Measurements from ENCODE around the gene TXNDC15. TPM values are rescaled to one million over a fixed set of nuclear protein-coding genes. Genes with fewer than 3 reads are reported as not detected.
"Not testable (repeated sequence)": the region's sequence is repeated elsewhere in the genome, so short reads cannot be mapped to it uniquely, and the experiment has no call there.

Gene TXNDC15
- total RNA-seq, 2 experiments from 2014 or later, result 51.0 to 56.9 TPM

DNA sequence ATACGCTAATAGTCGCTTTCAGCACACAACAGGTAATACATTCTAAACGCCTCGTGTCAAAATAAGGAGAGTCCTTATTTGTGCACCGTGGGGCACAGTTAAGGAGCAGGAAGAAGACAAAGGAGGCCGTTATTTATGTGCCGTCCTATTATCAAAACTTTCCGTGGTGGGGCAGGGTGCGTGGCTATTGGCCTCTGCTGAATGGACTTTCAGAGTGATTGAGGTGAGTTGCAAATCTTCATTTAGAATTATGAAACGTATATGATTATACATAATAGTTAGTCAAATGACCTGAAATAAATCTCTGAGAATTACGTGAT lies 27.6 kb upstream of the TXNDC15 start:
- Mint-ChIP-seq H3K4me1 (peaks cover 39% of the 10 kb centered on the region), H3K9me3 (no peaks in the 10 kb centered on the region), H3K27me3 (no peaks in the 10 kb centered on the region), H3K27ac (peak overlapping the region; percentile 93), H3K36me3 (ENCODE audit: low read depth) (peaks cover 29% of the 10 kb centered on the region), H3K4me3 (peak overlapping the region; percentile 80)
- ChIA-PET POLR2A (interaction anchor here (0.7 to 1.4 kb wide), 12 partner anchors 9 to 620 kb away, joined by 3 to 26 read pairs (median 4); partner anchors contain the start of genes DDX46, PCBD2, PPP2CA and TXNDC15), CTCF (interaction anchor here (1.2 kb wide), 2 partner anchors 58 to 108 kb away, joined by 9 read pairs; partner anchors contain the start of genes CAMLG and PCBD2)
- DNase-seq, result peak; percentile 42

DNA sequence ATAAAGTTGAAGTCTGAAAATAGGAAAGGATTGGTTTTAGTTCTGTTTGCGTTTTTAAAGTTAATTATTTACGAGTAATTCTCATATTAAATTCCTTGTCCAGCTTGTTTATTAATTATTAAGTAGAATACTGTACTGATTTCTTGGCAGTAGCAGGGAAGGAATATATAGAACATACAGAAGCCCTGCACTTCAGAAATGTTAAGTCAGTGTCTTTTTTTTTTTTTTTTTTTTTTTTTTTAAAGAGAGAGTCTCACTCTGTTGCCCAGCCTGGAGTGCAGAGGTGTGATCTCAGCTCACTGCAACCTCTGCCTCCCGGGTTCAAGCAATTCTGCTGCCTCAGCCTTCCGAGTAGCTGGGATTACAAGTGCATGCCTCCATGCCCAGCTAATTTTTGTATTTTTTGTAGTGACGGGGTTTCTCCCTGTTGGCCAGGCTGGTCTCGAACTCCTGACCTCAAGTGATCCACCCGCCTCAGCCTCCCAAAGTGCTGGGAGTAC lies 24.7 kb upstream of the TXNDC15 start:
- H3K4me1 Mint-ChIP-seq, result peaks cover 55% of the 10 kb centered on the region
- not testable (repeated sequence) for DNase-seq, H3K27ac Mint-ChIP-seq, H3K9me3 Mint-ChIP-seq, H3K27me3 Mint-ChIP-seq, H3K4me3 Mint-ChIP-seq
- ChIA-PET POLR2A (interaction anchor here (0.7 to 2.0 kb wide), 4 partner anchors 11 to 55 kb away, joined by 3 to 9 read pairs (median 4); partner anchors contain the start of gene TXNDC15), CTCF (interaction anchor here (0.6 to 4.7 kb wide), 5 partner anchors 11 to 213 kb away, joined by 3 to 27 read pairs (median 4); partner anchors contain the start of genes CAMLG and PCBD2)
- H3K36me3 Mint-ChIP-seq (ENCODE audit: low read depth), result peaks cover 39% of the 10 kb centered on the region

DNA sequence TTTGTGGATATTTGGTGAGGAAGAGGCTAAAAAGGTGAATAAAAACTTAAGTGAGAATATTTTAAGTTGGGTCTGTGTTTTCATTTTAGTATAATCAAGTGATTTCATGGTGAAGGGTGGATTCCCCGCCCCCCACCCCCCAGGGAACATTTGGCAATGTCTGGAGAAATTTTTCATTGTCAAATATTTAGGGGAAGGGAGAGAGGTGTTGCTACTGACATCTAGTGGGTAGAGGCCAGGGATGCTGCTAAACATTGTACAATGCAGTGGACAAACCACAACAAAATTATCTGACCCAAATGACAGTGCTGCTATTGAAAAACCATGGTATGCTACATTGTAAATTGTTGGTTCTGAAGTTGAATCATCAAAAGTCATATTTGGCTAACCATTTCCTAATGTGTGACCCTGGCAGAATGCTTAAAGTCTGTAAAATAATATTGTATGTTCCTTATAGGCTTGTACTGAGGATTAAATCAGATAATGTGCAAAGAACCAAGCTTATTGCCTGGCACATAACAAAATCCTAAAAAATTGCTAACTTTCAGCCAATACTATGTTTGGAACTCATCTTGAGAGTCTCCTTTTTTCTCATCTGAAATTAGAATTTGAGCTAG lies 22.8 kb upstream of the TXNDC15 start:
- H3K27ac Mint-ChIP-seq, result no peak overlapping the region
- CTCF ChIA-PET, result interaction anchor here (0.7 to 4.7 kb wide), 6 partner anchors 9 to 113 kb away, joined by 3 to 27 read pairs (median 4); partner anchors contain the start of genes CAMLG and PCBD2
- H3K9me3 Mint-ChIP-seq, result no peaks in the 10 kb centered on the region
- peaks cover 52% of the 10 kb centered on the region for H3K4me1 Mint-ChIP-seq
- peaks cover 47% of the 10 kb centered on the region for H3K36me3 Mint-ChIP-seq (ENCODE audit: low read depth)
- no peaks in the 10 kb centered on the region for H3K27me3 Mint-ChIP-seq
- no peak for DNase-seq
- POLR2A ChIA-PET, result interaction anchor here (1.1 to 1.5 kb wide), 3 partner anchors 15 to 53 kb away, joined by 3 to 6 read pairs (median 3); partner anchors contain the start of gene TXNDC15
- no peak overlapping the region for H3K4me3 Mint-ChIP-seq

DNA sequence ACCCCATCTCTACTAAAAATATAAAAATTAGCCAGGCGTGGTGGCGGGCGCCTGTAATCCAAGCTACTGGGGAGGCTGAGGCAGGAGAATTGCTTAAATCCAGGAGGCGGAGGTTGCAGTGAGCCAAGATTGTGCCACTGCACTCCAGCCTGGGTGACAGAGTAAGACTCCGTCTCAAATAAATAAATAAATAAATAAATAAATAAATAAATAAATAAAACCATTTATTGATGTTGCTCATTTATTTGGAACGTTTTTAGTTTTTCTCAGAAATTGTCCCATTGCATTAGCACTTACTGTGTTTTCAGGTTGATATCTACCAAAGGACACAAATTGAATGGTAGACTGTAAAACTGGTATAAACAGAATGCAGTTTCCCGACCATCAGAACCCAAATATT lies 17.7 kb upstream of the TXNDC15 start:
- CTCF ChIA-PET, result not testable (repeated sequence)

DNA sequence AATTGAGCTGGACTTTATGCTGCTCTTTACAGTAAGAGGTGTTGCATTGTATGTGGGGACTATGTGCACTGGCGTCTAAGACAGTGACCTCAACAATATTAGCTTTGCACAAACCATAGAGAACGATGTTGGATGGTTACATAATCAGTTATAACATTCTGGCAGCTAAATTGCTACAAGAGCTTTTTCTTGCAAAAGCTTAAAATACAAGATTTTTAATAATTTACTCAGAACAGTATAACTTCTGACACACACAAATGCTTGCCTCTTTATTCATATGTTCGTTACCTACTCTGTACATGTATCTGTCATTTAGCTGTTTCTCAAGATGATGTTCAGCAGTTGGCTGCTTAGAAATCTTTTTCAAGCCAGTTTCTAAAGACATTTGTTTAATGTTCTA lies 16.8 kb upstream of the TXNDC15 start:
- Mint-ChIP-seq H3K4me3 (no peak overlapping the region), H3K4me1 (peaks cover 21% of the 10 kb centered on the region), H3K36me3 (ENCODE audit: low read depth) (peaks cover 38% of the 10 kb centered on the region), H3K27ac (no peak overlapping the region), H3K27me3 (no peaks in the 10 kb centered on the region), H3K9me3 (no peaks in the 10 kb centered on the region)
- POLR2A ChIA-PET, result interaction anchor here (0.6 to 2.1 kb wide), 6 partner anchors 9 to 47 kb away, joined by 3 to 10 read pairs (median 4); partner anchors contain the start of genes C5orf24, PCBD2 and TXNDC15
- DNase-seq, result no peak
- CTCF ChIA-PET, result interaction anchor here (1.1 to 1.5 kb wide), 2 partner anchors 47 to 159 kb away, joined by 3 to 6 read pairs; partner anchors contain the start of gene PCBD2

More for the DNA sequence above, 17.7 kb upstream of the TXNDC15 start:
- not testable (repeated sequence) for DNase-seq, H3K27ac Mint-ChIP-seq, H3K4me3 Mint-ChIP-seq, H3K9me3 Mint-ChIP-seq, H3K27me3 Mint-ChIP-seq
- POLR2A ChIA-PET, result interaction anchor here (3.8 kb wide), 1 partner anchor 48 kb away, joined by 14 read pairs; the partner anchor contains the start of gene PCBD2
- H3K4me1 Mint-ChIP-seq, result peaks cover 28% of the 10 kb centered on the region
- H3K36me3 Mint-ChIP-seq (ENCODE audit: low read depth), result peaks cover 42% of the 10 kb centered on the region

DNA sequence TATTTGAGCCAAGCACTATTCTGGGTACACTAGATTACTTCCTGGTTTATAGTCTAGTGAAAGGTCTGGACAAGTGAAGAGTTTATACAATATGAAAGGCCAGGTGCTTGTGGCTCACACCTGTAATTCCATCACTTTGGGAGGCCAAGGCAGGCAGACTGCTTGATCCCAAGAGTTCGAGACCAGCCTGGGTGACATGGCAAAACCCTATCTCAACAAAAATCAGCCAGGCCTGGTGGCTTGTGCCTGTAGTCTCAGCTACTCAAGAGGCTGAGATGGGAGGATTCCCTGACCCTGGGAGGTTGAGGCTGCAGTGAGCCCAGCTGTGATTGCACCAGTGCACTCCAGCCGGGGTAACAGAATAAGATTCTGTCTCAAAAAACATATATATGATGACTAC lies 9.5 kb upstream of the TXNDC15 start:
- CTCF ChIA-PET, result no interaction called here
- peaks cover 12% of the 10 kb centered on the region for H3K36me3 Mint-ChIP-seq (ENCODE audit: low read depth)
- H3K4me1 Mint-ChIP-seq, result no peaks in the 10 kb centered on the region
- DNase-seq, result no peak
- POLR2A ChIA-PET, result interaction anchor here (0.9 to 2.8 kb wide), 2 partner anchors 10 to 18 kb away, joined by 5 to 13 read pairs; partner anchors contain the start of gene TXNDC15
- H3K27me3 Mint-ChIP-seq, result no peaks in the 10 kb centered on the region
- H3K9me3 Mint-ChIP-seq, result no peaks in the 10 kb centered on the region
- H3K4me3 Mint-ChIP-seq, result no peak overlapping the region
- no peak overlapping the region for H3K27ac Mint-ChIP-seq

DNA sequence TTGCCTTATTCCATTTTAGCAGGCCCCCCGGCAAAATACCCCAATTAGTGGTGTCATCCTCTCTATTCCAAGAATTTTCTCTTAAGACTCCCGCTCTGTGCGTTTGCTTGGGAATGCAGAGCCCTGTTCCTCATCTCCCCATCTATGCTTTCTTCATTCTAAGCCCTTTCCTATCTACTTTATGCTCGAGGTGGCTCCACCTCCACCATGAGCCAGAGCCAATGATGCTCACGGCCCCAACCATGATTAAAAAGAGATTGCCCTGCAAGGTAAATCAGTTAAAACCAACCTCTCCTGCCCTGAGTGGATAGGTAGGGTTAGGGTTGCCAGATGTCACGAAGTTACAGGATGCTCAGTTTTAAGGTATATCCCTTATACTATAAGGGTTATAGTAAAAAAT lies 677 bp upstream of the TXNDC15 start:
- ChIA-PET CTCF (interaction anchor here (0.6 to 3.8 kb wide), 6 partner anchors 27 to 346 kb away, joined by 3 to 19 read pairs (median 6); partner anchors contain the start of genes C5orf24, CAMLG and PCBD2), POLR2A (interaction anchor here (0.7 to 5.0 kb wide), 24 partner anchors 9 to 697 kb away, joined by 3 to 83 read pairs (median 6); partner anchors contain the start of genes C5orf24, CAMLG, DDX46 and JADE2)
- DNase-seq, result peak; percentile 21
- Mint-ChIP-seq H3K9me3 (no peaks in the 10 kb centered on the region), H3K27me3 (no peaks in the 10 kb centered on the region), H3K27ac (peak overlapping the region; percentile 95), H3K4me3 (peak overlapping the region; percentile 95), H3K4me1 (peaks cover 40% of the 10 kb centered on the region), H3K36me3 (ENCODE audit: low read depth) (peaks cover 26% of the 10 kb centered on the region)

DNA sequence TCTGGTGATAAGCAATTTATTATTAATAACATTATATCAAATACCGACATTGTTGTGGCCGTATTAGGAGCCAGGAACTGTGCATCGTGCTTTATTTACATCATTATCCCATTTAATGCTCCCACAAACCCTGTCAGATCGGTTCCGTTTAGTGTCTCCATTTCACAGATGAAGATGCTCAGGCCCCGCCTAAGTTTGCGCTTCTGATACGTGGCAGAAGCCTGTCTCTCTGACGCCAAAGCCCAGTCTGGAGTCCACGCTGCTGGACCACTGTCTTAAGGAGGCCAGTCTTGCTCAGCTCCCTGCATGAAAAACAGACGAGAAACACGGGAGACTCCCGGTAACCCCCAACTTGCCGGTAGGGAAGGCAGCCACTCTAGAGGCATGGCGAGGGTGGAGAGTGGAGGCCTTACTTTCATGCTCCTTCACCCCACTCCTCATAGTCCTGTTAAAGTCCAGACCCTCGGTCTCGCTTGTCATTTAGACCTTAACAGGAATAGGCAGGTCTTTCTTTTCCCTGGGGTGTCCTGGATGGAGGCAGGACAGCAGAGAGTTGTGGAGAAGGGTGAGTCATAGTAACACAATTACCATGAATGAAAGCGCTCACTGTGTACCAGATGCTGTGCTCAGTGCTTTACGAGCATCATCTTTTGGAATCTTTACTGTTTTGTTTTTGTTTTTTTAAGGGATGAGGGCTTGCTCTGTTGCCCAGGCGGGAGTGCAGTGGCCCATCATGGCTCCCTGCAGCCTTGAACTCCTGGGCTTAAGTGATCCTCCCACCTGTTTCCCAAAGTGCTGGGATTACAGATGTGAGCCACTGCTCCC lies 872 bp downstream of the TXNDC15 start:
- DNase-seq, result peak; percentile 52
- H3K27ac Mint-ChIP-seq, result peak overlapping the region; percentile 95
- POLR2A ChIA-PET, result interaction anchor here (0.7 to 5.0 kb wide), 11 partner anchors 11 to 699 kb away, joined by 3 to 83 read pairs (median 9); partner anchors contain the start of genes C5orf24, CAMLG, DDX46 and JADE2
- H3K4me1 Mint-ChIP-seq, result peaks cover 48% of the 10 kb centered on the region
- no peaks in the 10 kb centered on the region for H3K27me3 Mint-ChIP-seq
- peaks cover 28% of the 10 kb centered on the region for H3K36me3 Mint-ChIP-seq (ENCODE audit: low read depth)
- H3K9me3 Mint-ChIP-seq, result no peaks in the 10 kb centered on the region
- CTCF ChIA-PET, result interaction anchor here (0.6 to 3.8 kb wide), 5 partner anchors 29 to 137 kb away, joined by 3 to 19 read pairs (median 6); partner anchors contain the start of genes C5orf24, CAMLG and PCBD2
- H3K4me3 Mint-ChIP-seq, result peak overlapping the region; percentile 95

DNA sequence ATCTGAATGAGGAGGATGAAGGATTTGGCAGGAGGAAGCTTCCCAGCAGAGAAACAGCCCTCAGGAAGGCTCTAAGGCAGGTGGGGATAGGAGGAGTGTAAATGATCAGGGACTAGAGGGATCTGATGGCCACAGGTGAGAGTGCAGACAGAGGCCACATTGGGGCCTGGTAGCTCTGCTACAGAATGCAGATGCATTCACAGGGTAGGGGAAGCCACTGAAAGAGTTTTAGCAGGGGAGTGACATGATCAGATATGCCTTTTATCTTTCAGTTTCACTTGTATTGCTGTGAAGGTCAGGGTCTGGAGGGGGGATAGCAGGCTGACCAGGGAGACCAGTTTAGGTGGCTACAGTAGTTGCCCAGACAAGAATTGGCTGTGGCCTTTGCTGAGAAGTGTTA lies 3.0 kb downstream of the TXNDC15 start:
- H3K4me3 Mint-ChIP-seq, result peak overlapping the region; percentile 9
- H3K27ac Mint-ChIP-seq, result peak overlapping the region; percentile 49
- no peaks in the 10 kb centered on the region for H3K9me3 Mint-ChIP-seq
- ChIA-PET CTCF (interaction anchor here (1.5 kb wide), 1 partner anchor 27 kb away, joined by 9 read pairs; the partner anchor contains the start of gene PCBD2), POLR2A (interaction anchor here (1.2 to 2.0 kb wide), 4 partner anchors 14 to 32 kb away, joined by 4 to 11 read pairs (median 8); partner anchors contain the start of genes C5orf24 and PCBD2)
- no peak for DNase-seq
- H3K4me1 Mint-ChIP-seq, result peaks cover 51% of the 10 kb centered on the region
- H3K27me3 Mint-ChIP-seq, result no peaks in the 10 kb centered on the region
- H3K36me3 Mint-ChIP-seq (ENCODE audit: low read depth), result peaks cover 33% of the 10 kb centered on the region

DNA sequence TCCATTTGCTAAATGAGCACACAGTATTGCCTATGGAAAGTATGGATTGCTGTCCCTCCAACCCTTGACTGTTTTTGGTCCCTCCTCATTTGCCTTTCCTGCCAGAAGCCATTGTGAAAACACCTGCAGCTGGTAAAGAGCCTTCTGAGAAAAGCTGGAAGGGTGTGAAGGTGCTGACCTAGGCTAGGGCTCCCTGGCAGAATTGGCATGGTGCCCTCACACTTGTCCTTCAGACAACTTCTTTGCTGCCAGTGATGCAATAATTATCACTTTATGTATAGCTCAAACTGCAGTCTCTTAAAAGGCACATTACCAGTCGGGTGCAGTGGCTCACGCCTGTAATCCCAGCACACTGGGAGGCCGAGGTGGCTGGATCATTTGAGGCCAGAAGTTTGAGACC lies 4.2 kb downstream of the TXNDC15 start:
- Mint-ChIP-seq H3K9me3 (no peaks in the 10 kb centered on the region), H3K36me3 (ENCODE audit: low read depth) (peaks cover 33% of the 10 kb centered on the region), H3K4me3 (no peak overlapping the region), H3K27me3 (no peaks in the 10 kb centered on the region), H3K4me1 (peaks cover 44% of the 10 kb centered on the region), H3K27ac (no peak overlapping the region)
- ChIA-PET CTCF (interaction anchor here (1.6 kb wide), 1 partner anchor 27 kb away, joined by 4 read pairs; the partner anchor contains the start of gene PCBD2), POLR2A (interaction anchor here (1.7 to 2.0 kb wide), 2 partner anchors 26 to 33 kb away, joined by 8 to 9 read pairs; partner anchors contain the start of genes C5orf24 and PCBD2)
- no peak for DNase-seq

DNA sequence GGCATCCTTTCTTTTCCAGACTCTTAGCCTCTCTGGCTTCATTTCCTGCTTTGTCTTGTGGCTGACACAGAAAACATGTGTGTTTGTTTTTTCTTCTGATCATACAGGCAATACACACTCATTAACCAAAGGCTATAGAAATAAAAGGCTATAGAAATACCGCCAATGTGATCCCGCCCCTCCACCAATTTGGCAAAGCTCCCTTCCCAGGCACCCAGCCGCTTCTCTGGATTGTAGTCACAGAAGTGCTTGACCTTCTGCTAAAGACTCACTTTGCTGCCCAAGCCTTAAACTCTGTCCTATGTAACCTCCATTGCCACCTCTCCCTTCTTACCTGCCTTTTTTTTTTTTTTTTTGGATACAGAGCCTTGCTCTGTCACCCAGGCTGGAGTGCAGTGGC lies 5.3 kb downstream of the TXNDC15 start:
- CTCF ChIA-PET, result interaction anchor here (1.6 kb wide), 1 partner anchor 25 kb away, joined by 4 read pairs; the partner anchor contains the start of gene PCBD2
- POLR2A ChIA-PET, result interaction anchor here (1.1 to 1.7 kb wide), 2 partner anchors 25 to 34 kb away, joined by 6 to 8 read pairs; partner anchors contain the start of genes C5orf24 and PCBD2
- DNase-seq, result no peak
- Mint-ChIP-seq H3K27me3 (no peaks in the 10 kb centered on the region), H3K9me3 (no peaks in the 10 kb centered on the region), H3K4me1 (peaks cover 41% of the 10 kb centered on the region), H3K36me3 (ENCODE audit: low read depth) (peaks cover 30% of the 10 kb centered on the region), H3K4me3 (no peak overlapping the region), H3K27ac (no peak overlapping the region)

DNA sequence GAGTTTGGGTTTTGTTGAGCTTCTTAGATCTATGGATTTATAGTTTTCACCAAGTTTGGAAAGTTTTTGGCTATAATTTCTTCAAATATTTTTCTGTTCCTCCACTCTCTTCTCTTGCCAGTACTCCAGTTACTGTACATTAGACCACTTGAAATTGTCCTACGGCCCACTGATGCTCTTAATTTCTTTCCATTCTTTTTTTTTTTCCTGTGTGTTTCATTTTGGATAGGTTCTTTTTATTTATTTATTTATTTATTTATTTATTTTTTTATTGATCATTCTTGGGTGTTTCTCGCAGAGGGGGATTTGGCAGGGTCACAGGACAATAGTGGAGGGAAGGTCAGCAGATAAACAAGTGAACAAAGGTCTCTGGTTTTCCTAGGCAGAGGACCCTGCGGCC lies 6.8 kb downstream of the TXNDC15 start:
- DNase-seq, H3K27ac Mint-ChIP-seq, H3K9me3 Mint-ChIP-seq, CTCF ChIA-PET, H3K27me3 Mint-ChIP-seq, H3K4me3 Mint-ChIP-seq, POLR2A ChIA-PET: not testable (repeated sequence)
- Mint-ChIP-seq H3K4me1 (peaks cover 36% of the 10 kb centered on the region), H3K36me3 (ENCODE audit: low read depth) (peaks cover 25% of the 10 kb centered on the region)
